ENCODE results near the gene TMEM42. TPM values are rescaled to one million over a fixed set of nuclear protein-coding genes. Genes with fewer than 3 reads are reported as not detected.

The TMEM42 gene
- total RNA-seq, 1 donor from 2014 or later, result 10.1 TPM

GRCh38 chr3:44914936-44915335 is 53.2 kb downstream of the TMEM42 start:
- Histone ChIP-seq H3K9me3 (ENCODE audit: low read depth) (no peaks in the 10 kb centered on the region), H3K9ac (no peak overlapping the region), H3K36me3 (no peaks in the 10 kb centered on the region), H3K4me1 (no peaks in the 10 kb centered on the region), H3F3A (ENCODE audit: low read depth) (no peaks in the 10 kb centered on the region), H3K27ac (no peak overlapping the region), H4K20me1 (ENCODE audit: low read depth) (no peaks in the 10 kb centered on the region), H3K4me3 (no peak overlapping the region), H3K79me2 (ENCODE audit: low read depth) (no peaks in the 10 kb centered on the region), H3K4me2 (no peak overlapping the region), H3K27me3 (no peaks in the 10 kb centered on the region), H2AFZ (replicated peaks) (no peak overlapping the region)
- H3K27ac Mint-ChIP-seq, result no peak overlapping the region
- DNase-seq (ENCODE audit: low spot score), result peak; percentile 50
- peaks cover 5% of the 10 kb centered on the region for H3K36me3 Mint-ChIP-seq
- H3K4me3 Mint-ChIP-seq, result no peak overlapping the region
- TF ChIP-seq CTCF (IDR thresholded peaks at IDR 0.05), result peak; percentile 43
- TF ChIP-seq EZH2phosphoT487 (IDR thresholded peaks at IDR 0.05), result no peak
- no peaks in the 10 kb centered on the region for H3K9me3 Mint-ChIP-seq
- H3K27me3 Mint-ChIP-seq (ENCODE audit: insufficient read depth, low read depth), result no peaks in the 10 kb centered on the region
- peaks cover 6% of the 10 kb centered on the region for H3K4me1 Mint-ChIP-seq

MicroRNAs within 50 kb of the gene (microRNA counts, 767-probe panel; counts per million panel counts)
- microRNA hsa-miR-564, result 460 counts per million, percentile 90 among the panel's probes with 10 or more counts

Other genes starting within 250 kb of the TMEM42 start
- gene ZNF197, start 236.9 kb upstream of the TMEM42 start, total RNA-seq (ENCODE audit: low replicate concordance), result 38.7 and 49.1 TPM in 2 replicates
- 23.4 and 29.8 TPM in 2 replicates for gene ZNF35, start 213.2 kb upstream of the TMEM42 start, total RNA-seq (ENCODE audit: low replicate concordance)
- gene ZNF502, start 149.3 kb upstream of the TMEM42 start, total RNA-seq (ENCODE audit: low replicate concordance), result 3.6 and 5.1 TPM in 2 replicates
- gene ZNF501, start 132.3 kb upstream of the TMEM42 start, total RNA-seq (ENCODE audit: low replicate concordance), result 9.9 and 12.6 TPM in 2 replicates
- 48.9 and 73.6 TPM in 2 replicates for gene KIAA1143, start 100.3 kb upstream of the TMEM42 start, total RNA-seq (ENCODE audit: low replicate concordance)
- gene KIF15, start 100.1 kb upstream of the TMEM42 start, total RNA-seq (ENCODE audit: low replicate concordance), result 46.2 and 83.4 TPM in 2 replicates
- gene TGM4, start 12.7 kb downstream of the TMEM42 start, total RNA-seq (ENCODE audit: low replicate concordance), result 0.04 and 0.12 TPM in 2 replicates
- gene ZDHHC3, start 114.3 kb downstream of the TMEM42 start, total RNA-seq (ENCODE audit: low replicate concordance), result 41.2 and 65.8 TPM in 2 replicates
- gene EXOSC7, start 114.3 kb downstream of the TMEM42 start, total RNA-seq (ENCODE audit: low replicate concordance), result 86.6 and 88.7 TPM in 2 replicates
- gene CLEC3B, start 164.4 kb downstream of the TMEM42 start, total RNA-seq (ENCODE audit: low replicate concordance), result not detected in 2 replicates